PFSK-1 (cell line): Measurements from ENCODE around the gene GLIPR1L1.

Experiments used
- FOXP2 ChIP-seq: optimal IDR thresholded peaks from 2 replicates; pipeline ENCODE3; 2011; ENCODE audit warnings: borderline replicate concordance, control low read depth, inconsistent platforms; ENCODE audit not compliant: insufficient read depth; ENCODE audit errors: extremely low read length, extremely low read depth
- POLR2AphosphoS5 ChIP-seq: IDR thresholded peaks from 2 replicates; pipeline ENCODE4 v1.6.1; 2012; ENCODE audit warnings: low read depth, mild to moderate bottlenecking, control low read depth, low read length, moderate library complexity
- SIN3A ChIP-seq: IDR thresholded peaks from 2 replicates; pipeline ENCODE4 v1.6.1; 2012; ENCODE audit warnings: mild to moderate bottlenecking, low read length, moderate library complexity, borderline replicate concordance; ENCODE audit not compliant: insufficient read depth
- TAF1 ChIP-seq: IDR thresholded peaks from 2 replicates; pipeline ENCODE4 v1.6.1; 2012; ENCODE audit warnings: low read length, control low read depth, borderline replicate concordance; ENCODE audit not compliant: insufficient read depth
- TF ChIP-seq, protein P1 (sequence below), 2 experiments: IDR thresholded peaks; 2 replicates each; pipeline versions ENCODE4 v1.6.1 to v1.8.0; 2011 to 2012; ENCODE audit warnings: low read depth in 2 of 2, low read length in 2 of 2, control low read depth in 1 of 2, inconsistent platforms in 1 of 2, mild to moderate bottlenecking in 1 of 2, moderate library complexity in 1 of 2; ENCODE audit not compliant: insufficient read depth in 1 of 2

The GLIPR1L1 gene

DNA sequence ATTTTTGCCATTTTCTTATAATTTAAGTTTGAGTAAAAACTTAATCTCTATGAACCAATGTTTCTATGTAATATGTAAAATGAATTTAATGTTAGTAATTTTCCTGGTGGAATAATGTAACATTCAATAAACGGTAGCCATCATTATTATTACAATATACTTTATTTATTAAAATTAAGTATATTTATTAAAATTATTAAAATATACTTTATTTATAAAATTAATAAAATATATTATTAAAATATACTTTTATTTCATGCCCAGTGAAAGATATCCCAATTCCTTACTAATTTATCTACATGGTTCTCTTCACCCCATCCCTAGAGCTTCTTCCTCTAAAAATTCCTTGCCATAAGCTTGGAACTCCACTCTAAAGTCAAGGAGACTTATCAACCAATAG lies 6.8 kb upstream of the GLIPR1L1 start:
- TF ChIP-seq TAF1 (no peak), SIN3A (no peak), FOXP2 (no peak), POLR2AphosphoS5 (no peak)
- TF ChIP-seq, protein P1, sequence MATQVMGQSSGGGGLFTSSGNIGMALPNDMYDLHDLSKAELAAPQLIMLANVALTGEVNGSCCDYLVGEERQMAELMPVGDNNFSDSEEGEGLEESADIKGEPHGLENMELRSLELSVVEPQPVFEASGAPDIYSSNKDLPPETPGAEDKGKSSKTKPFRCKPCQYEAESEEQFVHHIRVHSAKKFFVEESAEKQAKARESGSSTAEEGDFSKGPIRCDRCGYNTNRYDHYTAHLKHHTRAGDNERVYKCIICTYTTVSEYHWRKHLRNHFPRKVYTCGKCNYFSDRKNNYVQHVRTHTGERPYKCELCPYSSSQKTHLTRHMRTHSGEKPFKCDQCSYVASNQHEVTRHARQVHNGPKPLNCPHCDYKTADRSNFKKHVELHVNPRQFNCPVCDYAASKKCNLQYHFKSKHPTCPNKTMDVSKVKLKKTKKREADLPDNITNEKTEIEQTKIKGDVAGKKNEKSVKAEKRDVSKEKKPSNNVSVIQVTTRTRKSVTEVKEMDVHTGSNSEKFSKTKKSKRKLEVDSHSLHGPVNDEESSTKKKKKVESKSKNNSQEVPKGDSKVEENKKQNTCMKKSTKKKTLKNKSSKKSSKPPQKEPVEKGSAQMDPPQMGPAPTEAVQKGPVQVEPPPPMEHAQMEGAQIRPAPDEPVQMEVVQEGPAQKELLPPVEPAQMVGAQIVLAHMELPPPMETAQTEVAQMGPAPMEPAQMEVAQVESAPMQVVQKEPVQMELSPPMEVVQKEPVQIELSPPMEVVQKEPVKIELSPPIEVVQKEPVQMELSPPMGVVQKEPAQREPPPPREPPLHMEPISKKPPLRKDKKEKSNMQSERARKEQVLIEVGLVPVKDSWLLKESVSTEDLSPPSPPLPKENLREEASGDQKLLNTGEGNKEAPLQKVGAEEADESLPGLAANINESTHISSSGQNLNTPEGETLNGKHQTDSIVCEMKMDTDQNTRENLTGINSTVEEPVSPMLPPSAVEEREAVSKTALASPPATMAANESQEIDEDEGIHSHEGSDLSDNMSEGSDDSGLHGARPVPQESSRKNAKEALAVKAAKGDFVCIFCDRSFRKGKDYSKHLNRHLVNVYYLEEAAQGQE (IDR thresholded peaks at IDR 0.05; ENCODE audit: insufficient read depth in 1 of 2, low read depth in 2 of 2, low read length in 2 of 2) = no peak

DNA sequence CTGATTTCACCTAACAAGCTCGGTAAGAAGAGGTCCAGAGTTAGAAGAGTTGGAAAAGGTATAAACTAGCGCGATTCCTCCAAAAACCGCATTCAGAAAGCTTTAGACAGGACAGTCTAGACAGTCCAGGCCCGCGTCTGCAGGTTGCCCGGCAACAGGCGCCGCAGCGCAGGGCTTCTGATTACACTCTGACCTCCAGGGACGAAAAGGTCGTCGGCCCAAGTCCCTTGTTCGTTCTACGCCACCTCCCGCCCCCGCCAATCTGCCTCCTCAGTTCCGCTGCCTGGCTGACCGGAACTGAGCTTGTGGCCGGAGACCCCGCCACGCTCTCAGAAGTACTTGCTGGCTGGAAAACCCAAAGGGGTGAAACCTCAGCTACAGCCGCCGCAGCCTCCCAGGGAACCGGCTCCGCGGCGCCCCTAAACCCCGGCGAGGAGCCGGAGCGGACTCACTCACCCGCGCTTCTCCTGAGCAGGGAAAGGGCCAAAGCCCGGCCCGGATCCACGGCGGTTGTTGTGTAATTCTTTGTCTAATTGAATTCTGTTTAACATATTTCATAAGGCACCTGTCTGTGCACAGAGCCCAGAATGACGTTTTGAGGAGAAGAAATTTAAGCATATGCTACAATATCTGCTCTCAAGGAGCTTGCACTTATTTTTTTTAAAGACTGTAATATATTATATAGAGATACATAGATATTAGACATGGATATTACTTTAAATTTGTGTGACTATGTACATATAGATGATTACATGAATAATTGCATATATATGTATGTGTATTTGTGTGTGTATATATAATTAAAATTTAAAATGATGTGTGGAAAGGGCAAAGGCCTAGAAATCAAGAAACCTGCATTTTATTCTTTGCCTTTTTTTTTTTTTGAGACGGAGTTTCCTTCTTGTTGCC lies 4.3 kb upstream of the GLIPR1L1 start, which contains the start of gene CAPS2:
Gene CAPS2, minus strand, starts transcription at position 407 of the 909 bp plus-strand sequence. CDS start 3,826 bp downstream, outside the sequence.
- TF ChIP-seq, protein P1 (IDR thresholded peaks at IDR 0.05; ENCODE audit: insufficient read depth in 1 of 2, low read depth in 2 of 2, low read length in 2 of 2) = no peak
- TF ChIP-seq TAF1 (no peak), POLR2AphosphoS5 (no peak), SIN3A (no peak), FOXP2 (no peak)

DNA sequence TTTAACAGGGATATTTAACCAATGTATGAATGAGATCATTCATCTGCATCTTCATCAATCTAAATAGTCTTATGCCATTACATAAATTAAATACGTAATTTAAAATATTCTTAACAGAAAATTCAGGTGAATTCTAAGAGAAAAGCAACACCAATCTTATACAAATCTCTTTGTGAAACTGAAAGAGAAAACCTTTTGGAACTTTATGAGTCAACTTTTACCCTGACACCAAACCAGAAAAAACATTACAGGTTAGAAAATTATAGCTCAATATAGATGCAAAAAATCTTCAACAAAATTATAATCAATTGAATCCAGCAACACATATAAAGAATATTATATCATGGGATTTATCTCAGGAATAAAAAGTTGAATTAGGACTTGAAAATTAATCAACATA lies 3.4 kb downstream of the GLIPR1L1 start:
- TF ChIP-seq, protein P1 (IDR thresholded peaks at IDR 0.05; ENCODE audit: insufficient read depth in 1 of 2, low read depth in 2 of 2, low read length in 2 of 2) = no peak
- TF ChIP-seq TAF1 (no peak), FOXP2 (no peak), POLR2AphosphoS5 (no peak), SIN3A (no peak)

DNA sequence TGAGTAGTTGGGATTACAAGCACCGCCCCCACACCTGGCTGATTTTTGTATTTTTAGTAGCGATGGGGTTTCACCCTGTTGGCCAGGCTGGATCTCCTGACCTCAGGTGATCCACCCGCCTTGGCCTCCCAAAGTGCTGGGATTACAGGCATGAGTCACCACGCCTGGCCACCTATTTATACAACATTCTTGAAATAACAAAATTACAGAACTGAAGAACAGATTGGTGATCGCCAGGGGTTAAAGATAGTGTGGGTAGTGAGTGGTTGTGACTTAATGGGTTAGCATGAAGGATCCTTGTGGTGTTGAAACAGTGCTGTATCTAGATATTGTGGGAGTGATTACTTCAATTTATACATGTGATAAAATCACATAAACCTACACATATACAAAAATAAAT lies 7.4 kb downstream of the GLIPR1L1 start:
- TF ChIP-seq FOXP2 (no peak), TAF1 (no peak), SIN3A (no peak)
- TF ChIP-seq, protein P1 (IDR thresholded peaks at IDR 0.05; ENCODE audit: insufficient read depth in 1 of 2, low read depth in 2 of 2, low read length in 2 of 2) = no peak
